ENCODE results near the gene HAX1. TPM values are rescaled to one million over a fixed set of nuclear protein-coding genes. Genes with fewer than 3 reads are reported as not detected.
"Not testable (repeated sequence)": the region's sequence is repeated elsewhere in the genome, so short reads cannot be mapped to it uniquely, and the experiment has no call there.

The HAX1 gene
- total RNA-seq, 1 experiment from 2014 or later, result 134 TPM

DNA sequence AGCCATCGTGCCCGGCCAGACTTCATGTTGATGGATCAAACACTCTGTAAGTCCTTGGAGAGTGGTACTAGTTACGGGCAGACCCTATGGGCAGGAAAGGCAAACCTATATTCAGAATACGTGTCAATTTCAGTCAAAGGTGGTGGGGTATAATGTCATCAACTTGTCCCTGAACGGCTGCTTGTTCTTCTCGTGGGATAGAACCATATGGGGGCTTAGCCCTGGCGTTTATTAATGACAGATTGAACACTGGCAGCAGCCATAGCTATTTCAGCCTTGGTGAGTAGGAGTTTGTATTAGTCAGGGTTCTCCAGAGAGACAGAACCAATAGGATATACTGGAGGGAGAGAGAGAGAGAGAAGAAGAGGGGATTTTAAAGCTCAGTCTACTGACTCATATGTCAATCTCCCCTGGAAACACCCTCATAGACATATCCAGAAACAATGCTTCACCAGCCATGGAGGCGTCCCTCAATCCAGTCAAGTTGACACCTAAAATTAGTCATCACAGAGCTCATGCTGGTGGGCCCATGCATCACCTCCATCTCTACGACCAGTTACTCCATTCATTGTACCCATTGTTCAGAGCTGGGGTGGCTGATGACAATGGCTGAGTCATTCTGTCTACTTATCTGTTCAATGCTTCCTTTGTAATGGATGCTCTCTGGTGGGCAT, 32.4 kb downstream of the HAX1 start:
- ChIA-PET CTCF (no interaction called here), POLR2A (ENCODE audit: low non-redundant PET) (no interaction called here)
- Histone ChIP-seq H3K27me3 (replicated peaks; ENCODE audit: insufficient read depth, low read depth, low read length, poor library complexity) (no peaks in the 10 kb centered on the region), H3K36me3 (ENCODE audit: insufficient read depth, low read length, poor library complexity, severe bottlenecking) (no peaks in the 10 kb centered on the region), H3K4me3 (ENCODE audit: low read depth, low read length, poor library complexity, severe bottlenecking) (no peak overlapping the region), H3K4me1 (ENCODE audit: insufficient read depth, low read length, poor library complexity, severe bottlenecking) (no peaks in the 10 kb centered on the region), H3K27ac (ENCODE audit: low read depth, low read length, poor library complexity, severe bottlenecking) (no peak overlapping the region), H3K9me3 (ENCODE audit: low read depth, low read length, poor library complexity, severe bottlenecking) (no peaks in the 10 kb centered on the region)
- BruUV-seq (replicated peaks), result no TSS peak
- TF ChIP-seq EZH2 (IDR thresholded peaks at IDR 0.05; ENCODE audit: borderline replicate concordance, low read depth, low read length, poor library complexity, severe bottlenecking), result no peak
- TF ChIP-seq CTCF (conservative IDR thresholded peaks at IDR 0.05; ENCODE audit: low read depth, low read length), result no peak
- intact Hi-C loops (cut with micrococcal nuclease; ENCODE audit: unreplicated experiment), result no loop called here
- DNase-seq (ENCODE audit: low spot score), result no peak

- no TSS peak for BruUV-seq (replicated peaks)
- Histone ChIP-seq H3K27me3 (replicated peaks; ENCODE audit: insufficient read depth, low read depth, low read length, poor library complexity) (no peaks in the 10 kb centered on the region), H3K4me1 (ENCODE audit: insufficient read depth, low read length, poor library complexity, severe bottlenecking) (no peaks in the 10 kb centered on the region), H3K4me3 (ENCODE audit: low read depth, low read length, poor library complexity, severe bottlenecking) (no peak overlapping the region), H3K36me3 (ENCODE audit: insufficient read depth, low read length, poor library complexity, severe bottlenecking) (no peaks in the 10 kb centered on the region), H3K27ac (ENCODE audit: low read depth, low read length, poor library complexity, severe bottlenecking) (no peak overlapping the region), H3K9me3 (ENCODE audit: low read depth, low read length, poor library complexity, severe bottlenecking) (no peaks in the 10 kb centered on the region)
- POLR2A ChIA-PET (ENCODE audit: low non-redundant PET), result no interaction called here
- intact Hi-C loops (cut with micrococcal nuclease; ENCODE audit: unreplicated experiment), result no loop called here
- TF ChIP-seq CTCF (conservative IDR thresholded peaks at IDR 0.05; ENCODE audit: low read depth, low read length) (no peak), EZH2 (IDR thresholded peaks at IDR 0.05; ENCODE audit: borderline replicate concordance, low read depth, low read length, poor library complexity, severe bottlenecking) (no peak)
- DNase-seq (ENCODE audit: low spot score), result no peak
- CTCF ChIA-PET, result no interaction called here
Measured at GRCh38 chr1:154306151-154306550, 33.7 kb downstream of the HAX1 start.

- POLR2A ChIA-PET (ENCODE audit: low non-redundant PET); H3K27me3 ChIP-seq (replicated peaks; ENCODE audit: insufficient read depth, low read depth, low read length, poor library complexity); H3K27ac ChIP-seq (ENCODE audit: low read depth, low read length, poor library complexity, severe bottlenecking); H3K9me3 ChIP-seq (ENCODE audit: low read depth, low read length, poor library complexity, severe bottlenecking); DNase-seq (ENCODE audit: low spot score); intact Hi-C loops (cut with micrococcal nuclease; ENCODE audit: unreplicated experiment); H3K36me3 ChIP-seq (ENCODE audit: insufficient read depth, low read length, poor library complexity, severe bottlenecking); H3K4me3 ChIP-seq (ENCODE audit: low read depth, low read length, poor library complexity, severe bottlenecking); H3K4me1 ChIP-seq (ENCODE audit: insufficient read depth, low read length, poor library complexity, severe bottlenecking); BruUV-seq (replicated peaks); CTCF ChIA-PET: not testable (repeated sequence)
Measured at GRCh38 chr1:154307670-154308270, 35.3 kb downstream of the HAX1 start.

GRCh38 chr1:154309136-154309535, 36.7 kb downstream of the HAX1 start:
- CTCF ChIA-PET; POLR2A ChIA-PET (ENCODE audit: low non-redundant PET); H3K4me3 ChIP-seq (ENCODE audit: low read depth, low read length, poor library complexity, severe bottlenecking); intact Hi-C loops (cut with micrococcal nuclease; ENCODE audit: unreplicated experiment); H3K9me3 ChIP-seq (ENCODE audit: low read depth, low read length, poor library complexity, severe bottlenecking); H3K36me3 ChIP-seq (ENCODE audit: insufficient read depth, low read length, poor library complexity, severe bottlenecking); H3K27ac ChIP-seq (ENCODE audit: low read depth, low read length, poor library complexity, severe bottlenecking); H3K4me1 ChIP-seq (ENCODE audit: insufficient read depth, low read length, poor library complexity, severe bottlenecking); BruUV-seq (replicated peaks); H3K27me3 ChIP-seq (replicated peaks; ENCODE audit: insufficient read depth, low read depth, low read length, poor library complexity); DNase-seq (ENCODE audit: low spot score): not testable (repeated sequence)

DNA sequence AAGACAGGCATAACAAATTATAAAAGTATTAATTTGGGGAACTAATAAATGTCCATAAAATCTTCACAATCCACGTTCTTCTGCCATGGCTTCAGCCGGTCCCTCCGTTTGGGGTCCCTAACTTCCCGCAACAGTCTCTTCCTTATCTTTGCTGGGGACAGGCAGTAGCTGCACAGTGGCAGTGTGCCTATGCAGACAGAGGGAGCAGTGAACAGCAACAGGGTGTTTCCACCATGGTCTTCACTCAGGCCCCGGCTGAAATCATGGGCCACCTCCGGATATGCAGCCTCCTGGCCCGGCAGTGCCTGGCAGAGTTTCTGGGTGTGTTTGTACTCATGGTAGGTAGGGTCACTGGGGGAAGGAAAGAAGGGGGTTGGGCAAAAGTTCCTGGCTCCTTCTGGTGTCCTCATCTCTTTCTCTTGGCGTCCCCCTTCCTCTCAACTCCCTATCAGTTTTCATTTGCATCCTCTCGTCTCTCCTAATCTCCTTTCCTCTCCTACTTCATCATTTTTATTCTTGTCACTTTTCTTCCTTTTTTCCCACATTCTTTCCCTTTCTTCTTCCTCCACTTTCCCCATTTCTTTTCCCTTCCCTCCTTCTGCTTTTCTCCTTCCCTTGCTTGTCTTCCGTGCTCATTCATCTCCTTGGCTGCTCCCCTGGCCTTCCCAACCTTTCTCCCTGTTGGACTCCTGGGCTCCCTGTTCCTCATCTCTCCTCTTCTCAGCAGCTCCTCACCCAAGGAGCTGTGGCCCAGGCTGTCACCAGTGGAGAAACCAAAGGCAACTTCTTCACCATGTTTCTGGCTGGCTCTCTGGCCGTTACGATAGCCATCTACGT, 40.0 kb downstream of the HAX1 start:
- POLR2A ChIA-PET (ENCODE audit: low non-redundant PET); H3K27me3 ChIP-seq (replicated peaks; ENCODE audit: insufficient read depth, low read depth, low read length, poor library complexity); H3K4me3 ChIP-seq (ENCODE audit: low read depth, low read length, poor library complexity, severe bottlenecking); CTCF ChIA-PET; intact Hi-C loops (cut with micrococcal nuclease; ENCODE audit: unreplicated experiment); H3K36me3 ChIP-seq (ENCODE audit: insufficient read depth, low read length, poor library complexity, severe bottlenecking); H3K27ac ChIP-seq (ENCODE audit: low read depth, low read length, poor library complexity, severe bottlenecking); BruUV-seq (replicated peaks); H3K4me1 ChIP-seq (ENCODE audit: insufficient read depth, low read length, poor library complexity, severe bottlenecking); DNase-seq (ENCODE audit: low spot score): not testable (repeated sequence)
- H3K9me3 ChIP-seq (ENCODE audit: low read depth, low read length, poor library complexity, severe bottlenecking), result peaks cover 13% of the 10 kb centered on the region
